ENCODE measurements around the gene IHH.

The IHH gene

GRCh38 chr2:219060821-219061791 is at the start of gene IHH:
TSS of gene IHH (minus strand) at chr2:219060921. CDS start at chr2:219060467, 454 bp downstream.
- DNase-seq = no peak

- no peak for DNase-seq
These were observed 48.8 kb upstream of the IHH start for GRCh38 chr2:219109471-219109870.

DNA sequence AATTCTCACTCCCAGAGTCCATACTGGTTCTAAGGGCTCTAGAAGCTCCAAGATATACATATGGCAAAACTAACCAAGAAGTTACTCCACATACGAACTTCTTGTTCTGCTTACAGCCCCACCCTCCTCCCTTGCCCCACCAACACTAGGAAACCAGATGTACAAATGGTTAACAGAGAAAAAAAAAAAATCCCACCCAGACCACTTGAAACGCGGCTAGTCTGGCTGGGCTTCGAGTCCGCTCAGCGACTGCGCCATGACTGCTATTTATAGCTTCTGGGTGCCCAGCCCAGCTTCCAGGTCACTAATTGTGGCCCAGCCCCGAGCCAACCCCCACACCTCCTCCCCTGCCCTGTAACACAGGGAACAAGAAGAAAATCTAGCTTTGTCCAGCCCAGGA is 47.0 kb upstream of the IHH start:
- DNase-seq = no peak

DNA sequence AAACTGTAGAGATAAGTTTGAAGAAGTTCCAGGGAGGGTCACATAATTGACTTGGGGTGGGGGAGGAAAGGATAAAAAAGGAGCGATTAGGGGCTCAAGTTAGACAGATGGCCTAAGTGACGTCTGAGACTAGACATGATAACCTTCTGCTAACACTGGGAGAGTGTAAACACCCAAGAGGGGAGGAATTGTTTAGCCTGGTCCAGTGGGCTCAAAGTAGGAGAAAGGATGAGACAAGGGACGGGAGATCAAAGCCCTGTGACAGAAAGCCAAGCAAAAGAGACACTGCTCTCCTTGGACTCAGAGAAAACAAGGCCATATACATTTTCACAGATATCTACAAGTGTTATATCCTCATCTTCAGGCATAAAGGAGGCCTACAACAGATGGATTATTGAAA is 45.5 kb upstream of the IHH start:
- DNase-seq = no peak

GRCh38 chr2:219104107-219105035 is 43.6 kb upstream of the IHH start:
- DNase-seq = no peak

DNA sequence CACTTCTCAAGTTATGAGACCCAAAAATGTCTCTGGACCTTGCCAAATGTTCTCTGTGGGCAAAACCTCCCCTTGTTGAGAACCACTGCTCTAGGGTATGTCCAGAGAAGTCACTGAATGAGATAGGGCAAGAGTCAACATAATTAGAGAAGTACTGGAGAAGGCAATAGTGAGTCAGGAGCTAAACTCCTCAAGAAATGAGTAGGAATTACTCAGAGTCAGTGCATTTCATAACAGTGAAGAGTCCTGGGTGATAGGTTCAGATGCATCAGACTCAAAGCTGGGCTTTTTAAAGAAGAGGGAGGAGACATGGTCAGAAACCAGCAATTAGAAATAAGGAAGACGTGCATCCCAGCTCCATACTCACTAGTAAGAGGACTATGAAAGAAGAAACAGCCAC is 38.6 kb upstream of the IHH start:
- no peak for DNase-seq

- DNase-seq = no peak
These were observed 34.8 kb upstream of the IHH start for GRCh38 chr2:219095406-219095935.

- DNase-seq = no peak
These were observed 33.5 kb upstream of the IHH start for GRCh38 chr2:219094171-219094570.

DNA sequence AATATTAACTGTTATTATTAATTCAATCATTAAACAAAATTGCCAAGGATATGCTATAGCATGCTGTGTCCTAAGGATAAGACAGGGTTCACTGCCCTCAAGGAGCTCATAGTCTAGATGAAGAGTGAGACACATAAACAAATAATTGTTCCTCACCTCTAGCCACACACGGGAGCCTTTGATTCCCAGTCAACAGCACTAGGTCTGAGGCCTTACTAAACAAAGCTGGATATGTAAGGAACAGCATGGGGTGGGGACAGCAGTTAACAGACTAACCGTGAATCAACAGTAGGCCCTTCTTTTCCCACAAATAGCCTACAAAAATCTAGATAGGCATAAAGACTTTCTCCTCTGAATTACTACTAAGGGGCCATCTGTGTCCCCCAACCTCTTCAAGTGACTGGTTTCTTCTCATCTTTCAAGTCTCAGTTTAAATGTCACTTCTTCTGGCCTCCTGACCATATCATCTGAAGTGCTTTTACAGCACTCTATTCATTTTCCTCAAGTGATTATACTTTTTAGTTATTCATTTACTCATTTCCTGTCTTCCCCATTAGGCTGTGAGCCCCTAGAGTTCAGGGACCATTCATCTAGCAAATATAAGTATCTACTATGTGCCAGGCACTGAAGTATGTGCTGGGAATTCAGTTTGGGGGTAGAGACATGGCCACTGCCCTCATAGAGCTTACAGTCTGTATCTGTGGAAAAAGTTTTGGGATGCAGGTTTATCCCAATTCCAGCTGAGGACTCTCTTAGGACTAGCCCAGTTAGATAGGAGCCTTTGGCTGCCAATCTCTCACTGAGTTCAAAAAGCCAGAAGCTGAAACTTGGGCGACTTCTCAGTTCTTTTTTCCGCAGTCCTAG is 29.9 kb upstream of the IHH start:
- DNase-seq = no peak

- no peak for DNase-seq
These were observed 28.6 kb upstream of the IHH start for GRCh38 chr2:219089330-219089729.

DNA sequence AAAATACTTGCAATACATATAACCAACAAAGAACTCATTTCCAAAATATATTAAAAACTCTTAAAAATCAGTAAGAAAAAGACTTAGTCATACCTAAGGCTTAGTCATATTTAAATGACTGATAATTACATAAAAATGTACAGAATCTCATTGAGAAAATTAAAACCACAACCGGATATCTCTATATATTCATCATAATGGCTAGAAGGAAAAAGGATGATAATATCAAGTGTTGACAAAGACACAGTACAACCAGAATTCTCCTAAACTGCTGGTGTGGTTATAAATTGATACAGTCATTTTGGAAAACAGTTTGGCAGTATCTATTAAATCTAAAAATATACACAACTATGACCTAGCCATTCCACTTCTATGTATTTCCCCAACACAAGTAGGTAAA is 27.1 kb upstream of the IHH start:
- no peak for DNase-seq

GRCh38 chr2:219087361-219087760 is 26.6 kb upstream of the IHH start:
- peak; percentile 35 for DNase-seq

GRCh38 chr2:219086196-219086595 is 25.5 kb upstream of the IHH start:
- DNase-seq = no peak

DNA sequence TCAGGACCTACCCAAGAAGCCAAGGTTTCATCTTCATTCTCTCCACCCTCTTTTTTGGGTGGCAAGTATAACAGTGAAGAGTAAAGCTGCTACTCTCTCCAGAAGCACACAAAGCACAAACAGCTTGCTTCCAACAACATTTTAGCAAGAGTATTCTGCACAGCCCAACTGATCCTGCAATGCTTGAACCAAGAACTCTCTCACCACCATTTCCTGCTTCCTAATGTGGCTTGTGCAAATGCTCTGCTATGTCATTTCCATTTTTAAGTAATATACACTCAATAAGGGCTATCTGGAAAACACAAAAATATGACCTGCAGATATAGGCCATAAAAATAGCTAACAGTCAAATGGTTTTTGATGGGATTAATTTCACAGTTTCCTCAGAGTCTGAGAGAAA is 24.1 kb upstream of the IHH start:
- DNase-seq = no peak

DNA sequence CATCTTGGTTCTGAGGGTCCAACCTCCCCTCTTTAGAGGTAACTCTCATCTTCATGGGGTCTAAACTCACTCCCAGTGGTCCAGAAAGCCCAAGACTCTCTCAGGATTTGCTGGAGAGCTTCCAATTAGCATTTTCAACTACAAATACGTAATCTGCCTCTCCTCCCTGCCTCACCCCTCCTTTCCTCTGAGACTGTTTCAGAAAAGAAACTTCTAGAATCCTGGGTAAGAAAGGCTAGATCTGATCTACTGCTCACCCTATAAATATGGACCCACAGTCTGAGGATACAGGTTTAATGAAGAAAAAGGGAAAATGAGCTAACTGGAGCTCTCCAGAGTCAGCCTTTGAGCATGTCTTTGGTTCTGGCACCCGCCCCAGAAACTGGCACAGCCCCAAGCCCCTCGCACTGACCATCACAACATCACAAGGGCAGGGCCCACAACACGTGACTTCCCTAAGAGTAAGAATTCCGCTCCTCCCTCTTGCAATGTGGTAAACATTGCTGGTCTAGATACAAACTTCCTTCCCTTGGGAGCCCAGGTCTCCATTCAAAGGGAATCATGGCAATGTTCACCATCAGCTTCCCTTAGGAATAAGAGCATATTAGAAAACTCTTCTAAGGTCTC is 21.7 kb upstream of the IHH start:
- DNase-seq = no peak

- no peak for DNase-seq
These were observed 21.1 kb upstream of the IHH start for GRCh38 chr2:219081701-219082331.

- DNase-seq = no peak
These were observed 20.4 kb upstream of the IHH start for GRCh38 chr2:219081096-219081495.

GRCh38 chr2:219079417-219079816 is 18.7 kb upstream of the IHH start:
- no peak for DNase-seq

GRCh38 chr2:219078951-219079350 is 18.2 kb upstream of the IHH start:
- no peak for DNase-seq

DNA sequence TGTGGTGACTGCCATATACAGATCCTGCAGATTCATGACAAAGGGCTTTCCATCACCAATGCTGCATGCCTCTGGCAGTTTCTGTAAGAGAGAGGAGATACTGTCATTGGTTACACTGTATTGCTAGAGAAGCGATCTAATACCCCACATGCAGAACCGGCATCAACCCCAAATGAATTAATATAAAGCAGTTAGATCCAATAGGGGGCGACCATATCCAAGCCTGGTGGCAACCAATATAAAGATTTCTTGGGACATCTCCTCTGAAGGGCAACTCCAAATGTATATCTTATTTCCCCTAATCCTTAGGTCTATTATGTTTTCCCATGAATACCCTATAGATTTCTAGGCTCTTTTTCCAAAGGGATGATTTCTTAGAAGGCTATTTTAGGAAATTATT is 17.4 kb upstream of the IHH start:
- no peak for DNase-seq

GRCh38 chr2:219076253-219076652 is 15.5 kb upstream of the IHH start:
- DNase-seq = no peak
